Activated CD4-positive, CD25-positive, alpha-beta regulatory T cell (primary cell): ENCODE data around the gene DDIT4.

ENCODE experiments used
- DNase-seq, 4 experiments: peaks; one replicate each; lab custom pipeline; 2025; lab: John Stamatoyannopoulos, UW

Gene DDIT4

DNA sequence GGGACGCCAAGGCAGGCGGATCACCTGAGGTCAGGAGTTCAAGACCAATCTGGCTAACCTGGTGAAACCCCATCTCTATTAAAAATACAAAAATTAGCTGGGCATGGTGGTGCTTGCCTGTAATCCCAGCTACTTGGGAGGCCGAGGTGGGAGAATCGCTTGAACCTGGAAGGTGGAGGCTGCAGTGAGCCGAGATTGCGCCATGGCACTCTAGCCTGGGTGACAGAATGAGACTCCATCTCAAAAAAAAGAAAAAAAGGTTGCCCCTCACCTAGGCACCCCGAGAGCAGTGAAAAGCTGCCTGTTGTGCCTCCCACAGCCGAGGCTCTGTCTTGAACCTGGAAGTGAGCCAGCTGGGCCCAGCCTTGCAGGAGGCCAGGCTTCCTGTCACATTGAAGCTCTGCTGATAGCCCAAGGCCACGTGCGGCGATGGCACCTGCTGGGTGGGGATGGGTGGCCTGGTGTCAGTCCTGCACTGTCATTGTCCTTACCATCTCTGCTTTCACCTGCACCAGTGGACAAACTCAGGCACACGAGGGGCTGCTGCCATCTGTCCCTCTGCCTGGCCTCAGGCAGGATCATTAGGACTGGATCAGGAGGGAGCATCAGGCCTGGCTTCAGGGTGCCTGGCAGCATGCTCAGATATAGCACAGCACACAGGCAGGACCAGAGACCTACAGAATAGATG is 43.2 kb downstream of the DDIT4 start:
- DNase-seq, result peak in 2 of 4 experiments; percentile 52 to 54

DNA sequence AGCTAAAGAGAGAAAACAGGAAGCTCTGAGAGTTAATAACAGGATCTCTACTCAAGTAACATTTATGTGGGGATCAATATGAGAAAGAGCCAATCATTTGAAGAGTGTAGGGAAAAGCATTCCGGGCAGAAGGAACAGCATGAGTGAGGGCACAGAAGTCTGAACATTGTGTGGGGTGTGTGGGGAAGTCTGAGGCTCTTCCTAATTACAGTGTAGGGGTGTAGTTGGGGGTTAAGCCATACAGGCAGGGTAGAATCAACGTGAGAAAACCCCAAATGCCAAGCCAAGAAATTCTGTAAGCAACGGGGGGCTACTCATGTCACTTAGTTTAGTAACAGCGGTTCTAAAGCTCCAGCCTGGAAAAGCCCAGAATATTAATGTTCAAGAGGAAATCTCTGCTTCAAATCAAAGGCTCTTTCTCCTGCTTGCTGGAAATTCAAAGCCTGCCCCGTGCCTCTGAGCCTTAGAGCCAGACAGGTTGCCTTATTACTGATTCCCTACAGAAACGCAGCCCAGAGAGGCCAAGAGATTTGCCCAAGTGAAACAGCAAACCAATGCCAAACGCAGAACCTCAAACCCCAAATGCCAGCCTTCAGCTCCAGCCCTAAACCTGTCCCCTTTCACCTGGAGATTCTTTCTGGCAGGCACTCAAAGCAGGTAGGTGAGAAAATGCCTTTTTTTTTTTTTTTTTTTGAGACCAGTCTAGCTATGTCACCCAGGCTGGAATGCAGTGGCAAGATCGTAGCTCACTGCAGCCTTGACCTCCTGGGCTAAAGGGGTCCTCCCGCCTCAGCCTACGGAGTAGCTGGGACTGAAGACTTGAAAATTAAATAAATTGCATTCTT is 44.9 kb downstream of the DDIT4 start:
- DNase-seq, result no peak

DNA sequence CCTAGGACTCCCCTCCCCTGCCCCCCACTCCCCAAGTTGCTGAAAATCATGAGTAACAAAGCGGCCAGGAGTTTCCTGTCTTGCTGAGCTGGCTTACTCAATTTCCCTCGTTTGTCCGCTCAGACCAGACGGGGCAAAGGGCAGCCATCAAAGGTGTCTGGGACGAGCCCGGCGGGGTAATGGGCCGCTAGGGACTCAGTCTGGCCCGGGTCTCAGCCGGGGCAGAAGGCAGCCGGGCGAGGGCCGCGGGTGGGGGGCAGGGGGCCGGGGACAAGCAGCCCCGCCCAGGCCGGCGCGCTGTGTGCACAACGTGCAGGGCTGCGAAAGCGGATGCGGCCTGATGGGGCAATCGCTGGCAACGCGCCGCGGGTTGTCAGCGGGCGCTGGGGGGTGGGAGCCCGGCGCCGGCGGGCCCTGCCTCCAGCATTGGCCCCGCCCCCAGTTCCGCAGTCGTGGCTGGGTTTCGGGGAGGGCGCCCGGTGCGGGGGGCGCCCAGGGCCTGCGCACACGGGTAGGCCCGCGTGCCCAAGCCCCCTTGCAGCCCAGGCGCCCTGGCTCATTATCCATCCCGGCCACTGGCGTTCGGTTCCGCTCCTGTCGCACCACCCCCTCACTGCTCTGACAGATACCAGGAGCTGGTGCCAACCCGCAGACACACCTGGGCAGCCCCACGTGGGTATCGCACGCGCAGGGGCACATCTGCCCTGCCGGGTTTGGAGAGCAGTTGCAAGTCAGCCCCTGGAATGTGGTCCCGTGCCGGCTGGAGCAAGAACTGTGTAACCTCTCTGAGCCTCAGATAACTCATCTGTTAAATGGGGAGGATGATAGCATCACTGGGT is 45.9 kb downstream of the DDIT4 start:
- DNase-seq, result peak; percentile 70 to 93 (median 78)

DNA sequence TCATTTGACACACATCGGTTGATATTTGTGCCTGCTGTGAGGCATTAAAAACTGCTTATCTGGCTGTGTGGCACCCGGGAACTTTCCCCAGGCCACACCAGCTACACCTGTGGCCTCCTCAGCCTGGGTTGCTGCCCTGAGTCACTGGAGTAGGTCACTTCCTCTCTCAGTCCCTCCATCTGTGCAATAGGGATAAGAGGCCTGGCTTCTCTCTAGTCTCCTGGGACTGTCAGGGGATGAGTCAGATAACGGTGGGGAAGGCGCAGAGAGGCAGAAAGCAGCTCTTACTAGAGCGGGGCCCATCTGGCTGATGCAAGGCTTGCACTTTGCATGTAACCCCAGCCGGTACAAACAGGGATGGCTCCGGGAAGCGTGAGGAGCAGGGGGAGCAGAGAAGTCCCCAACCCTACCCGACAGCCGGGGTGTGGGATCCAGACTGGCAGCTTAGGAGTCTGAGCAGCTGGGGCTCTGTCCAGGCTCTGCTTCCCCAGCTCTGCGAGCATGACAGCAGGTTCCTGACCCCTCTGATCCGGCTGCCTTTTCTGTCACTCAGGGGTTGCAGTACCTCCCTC is 47.0 kb downstream of the DDIT4 start:
- peak in 2 of 4 experiments; percentile 34 to 50 for DNase-seq

DNA sequence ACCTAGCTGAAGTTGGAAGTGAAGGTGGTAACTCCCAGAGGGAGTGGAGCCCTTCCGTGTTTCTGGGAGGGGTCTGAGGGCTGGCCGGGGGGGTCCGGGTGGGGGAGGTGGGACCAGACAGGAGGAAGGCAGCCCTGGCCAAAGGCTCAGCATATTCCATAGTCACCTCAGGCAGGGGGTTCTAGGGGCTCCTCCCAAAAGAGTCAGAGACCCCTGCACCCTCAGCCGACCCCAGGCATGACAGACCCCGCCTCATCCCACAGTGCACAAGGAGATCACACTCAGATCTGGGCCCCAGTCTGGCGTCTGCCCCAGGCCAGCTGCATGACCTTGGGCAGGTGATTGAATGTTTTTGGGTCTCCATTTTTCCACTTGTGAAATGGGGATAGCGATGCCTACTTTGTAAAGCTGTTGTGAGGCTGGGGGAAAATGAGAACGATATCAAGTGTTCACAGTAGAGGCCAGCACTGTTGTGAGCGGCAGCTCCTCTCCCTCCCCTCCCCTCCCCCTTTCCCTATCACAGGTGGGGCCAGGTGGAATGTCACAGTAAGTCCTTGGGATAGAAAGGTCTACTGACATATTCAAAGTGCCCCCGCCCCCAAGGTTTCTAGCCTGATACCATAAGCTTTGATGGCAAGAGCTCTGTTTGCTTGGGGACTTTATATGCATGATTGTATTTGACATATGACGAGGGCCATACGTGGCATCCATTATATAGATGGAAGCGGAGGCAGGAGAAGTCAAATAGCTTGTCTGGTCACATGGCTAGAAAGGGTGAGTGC is 47.7 kb downstream of the DDIT4 start:
- no peak for DNase-seq

DNA sequence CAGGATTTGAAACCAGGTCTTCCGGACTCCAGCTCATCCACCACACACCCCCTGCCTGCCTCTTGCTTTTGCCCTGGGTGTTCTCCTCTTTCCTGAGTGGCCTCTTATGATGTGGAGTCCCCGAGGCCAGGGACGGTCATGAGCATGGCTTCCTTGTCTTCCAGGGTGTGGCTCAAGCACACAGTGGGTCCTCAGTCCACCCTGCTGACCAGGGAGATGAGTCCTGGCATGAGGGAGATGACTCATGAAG is 48.2 kb downstream of the DDIT4 start:
- DNase-seq, result no peak

DNA sequence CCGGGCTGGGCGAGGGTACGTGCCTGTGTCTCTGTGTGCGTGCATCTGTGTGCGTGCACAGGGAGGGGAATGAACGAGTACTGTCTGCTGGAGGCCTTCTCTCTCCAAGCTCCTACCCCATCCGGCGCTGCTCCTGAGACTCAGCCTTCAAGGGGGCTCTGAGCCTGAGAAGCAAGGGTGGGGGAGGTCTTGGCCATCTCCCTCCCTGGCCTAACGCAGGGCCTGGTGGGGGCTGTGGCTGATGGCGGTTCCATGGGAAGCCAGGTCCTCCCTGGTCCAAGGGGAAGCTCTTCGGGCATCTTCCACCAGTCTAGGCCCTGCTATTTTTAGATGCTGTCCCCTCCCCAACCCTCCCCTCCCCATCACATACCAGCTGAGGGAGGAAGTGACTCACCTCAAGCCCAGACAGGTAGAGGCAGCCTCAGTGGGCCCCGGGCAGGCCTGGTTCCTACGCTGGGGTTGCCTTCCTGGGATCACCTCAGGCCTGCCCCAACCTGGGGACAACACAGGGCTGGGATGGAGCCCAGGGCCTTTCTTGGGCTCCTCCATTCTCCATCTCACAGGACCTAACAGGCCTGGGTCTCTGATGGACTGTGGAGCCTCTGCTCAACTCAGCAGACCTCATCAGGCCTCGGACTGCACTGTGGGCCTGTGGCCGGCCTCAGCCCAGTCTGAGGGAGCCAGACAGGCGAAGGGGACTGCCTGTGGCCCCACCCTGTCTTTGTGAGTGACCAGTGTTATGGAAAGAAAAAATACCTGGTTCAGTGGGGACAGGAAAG is 48.7 kb downstream of the DDIT4 start:
- peak in 3 of 4 experiments; percentile 19 to 45 (median 32) for DNase-seq

DNA sequence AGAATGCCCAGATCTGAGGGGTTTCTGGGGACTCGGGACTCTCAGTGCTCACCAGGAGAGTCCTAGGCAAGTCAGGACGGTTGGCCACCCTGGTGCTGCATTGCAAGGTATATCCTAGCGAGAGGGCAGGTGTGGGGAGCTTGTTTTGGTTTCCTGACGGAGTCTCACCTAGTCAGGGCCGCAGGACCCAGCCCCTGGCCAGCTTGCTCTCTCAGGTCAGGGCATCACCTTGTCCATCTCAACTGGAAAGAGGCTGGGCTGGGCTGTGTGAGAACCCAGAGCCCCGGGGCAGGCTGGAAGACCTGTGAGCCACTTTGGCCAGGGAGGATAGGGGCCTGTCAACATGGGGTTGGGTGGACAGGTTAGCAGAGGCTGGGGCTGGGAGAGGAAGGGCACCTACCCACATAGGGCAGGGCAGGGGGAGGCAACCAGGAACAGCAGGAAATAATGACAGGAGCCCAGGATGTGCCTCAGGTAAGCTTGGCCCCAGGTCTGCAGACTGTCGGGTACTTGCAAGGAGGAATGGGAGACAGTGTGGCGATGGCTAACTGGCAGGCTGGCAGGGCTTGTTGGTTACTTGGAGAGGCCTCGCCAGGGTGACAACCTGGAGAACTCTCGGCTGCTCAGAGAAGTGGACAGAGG is 49.5 kb downstream of the DDIT4 start:
- no peak for DNase-seq

DNA sequence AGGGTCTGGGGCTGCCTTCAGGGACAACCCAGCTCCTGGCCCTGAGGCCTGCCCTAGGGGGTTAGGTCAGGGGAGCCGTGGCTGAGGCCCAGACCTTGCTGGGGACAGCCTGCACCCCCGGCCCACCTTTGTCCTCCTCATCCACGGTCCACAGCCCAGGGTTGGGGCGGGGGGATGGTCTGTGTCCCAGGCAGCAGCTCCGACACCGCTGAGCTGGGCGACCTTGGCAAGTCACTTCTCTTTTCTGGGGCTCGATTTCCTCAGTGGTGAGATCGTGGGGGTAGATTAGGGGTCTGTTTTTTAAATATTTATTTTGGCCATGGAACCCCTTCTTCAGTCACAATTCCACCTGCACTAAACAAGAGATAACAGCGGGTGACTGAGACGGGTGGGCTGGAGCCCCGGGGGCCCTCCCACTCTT is 50.1 kb downstream of the DDIT4 start:
- DNase-seq, result no peak
